ENCODE results near the gene SCMH1.
"Not testable (repeated sequence)": the region's sequence is repeated elsewhere in the genome, so short reads cannot be mapped to it uniquely, and the experiment has no call there.

The SCMH1 gene

GRCh38 chr1:41249319-41249718, 7.2 kb upstream of the SCMH1 start:
- no peak for DNase-seq (ENCODE audit: low read depth in 3 of 3)

- DNase-seq (ENCODE audit: low read depth in 3 of 3): no peak
These were observed 4.5 kb upstream of the SCMH1 start for GRCh38 chr1:41246568-41246967.

- DNase-seq (ENCODE audit: low read depth in 3 of 3): no peak
These were observed 3.6 kb upstream of the SCMH1 start for GRCh38 chr1:41245659-41246058.

- DNase-seq (ENCODE audit: low read depth in 3 of 3): no peak
These were observed 926 bp upstream of the SCMH1 start for GRCh38 chr1:41243079-41243385.

- DNase-seq (ENCODE audit: low read depth in 3 of 3): no peak
These were observed 404 bp upstream of the SCMH1 start for GRCh38 chr1:41242342-41243078.

GRCh38 chr1:41241354-41241748, 755 bp downstream of the SCMH1 start:
- peak in 2 of 3 experiments; percentile 20 to 31 for DNase-seq (ENCODE audit: low read depth in 3 of 3)

GRCh38 chr1:41240781-41241353, 1.2 kb downstream of the SCMH1 start:
- DNase-seq (ENCODE audit: low read depth in 3 of 3): no peak

GRCh38 chr1:41239988-41240610, 2.0 kb downstream of the SCMH1 start:
- DNase-seq (ENCODE audit: low read depth in 3 of 3): no peak

- DNase-seq (ENCODE audit: low read depth in 3 of 3): no peak
These were observed 3.7 kb downstream of the SCMH1 start for GRCh38 chr1:41238311-41238988.

GRCh38 chr1:41236781-41237180, 5.3 kb downstream of the SCMH1 start:
- no peak for DNase-seq (ENCODE audit: low read depth in 3 of 3)

GRCh38 chr1:41235893-41236292, 6.2 kb downstream of the SCMH1 start:
- no peak for DNase-seq (ENCODE audit: low read depth in 3 of 3)

- no peak for DNase-seq (ENCODE audit: low read depth in 3 of 3)
These were observed 8.4 kb downstream of the SCMH1 start for GRCh38 chr1:41233708-41234107.

- no peak for DNase-seq (ENCODE audit: low read depth in 3 of 3)
These were observed 9.8 kb downstream of the SCMH1 start for GRCh38 chr1:41232305-41232704.

- no peak for DNase-seq (ENCODE audit: low read depth in 3 of 3)
These were observed 11.4 kb downstream of the SCMH1 start for GRCh38 chr1:41230656-41231055.

GRCh38 chr1:41229219-41229618, 12.9 kb downstream of the SCMH1 start:
- not testable (repeated sequence) for DNase-seq (ENCODE audit: low read depth in 3 of 3)

- DNase-seq (ENCODE audit: low read depth in 3 of 3): no peak
These were observed 15.2 kb downstream of the SCMH1 start for GRCh38 chr1:41226815-41227434.

GRCh38 chr1:41225495-41225894, 16.6 kb downstream of the SCMH1 start:
- no peak for DNase-seq (ENCODE audit: low read depth in 3 of 3)

- DNase-seq (ENCODE audit: low read depth in 3 of 3): no peak
These were observed 19.6 kb downstream of the SCMH1 start for GRCh38 chr1:41222496-41222895.

GRCh38 chr1:41221995-41222394, 20.1 kb downstream of the SCMH1 start:
- no peak for DNase-seq (ENCODE audit: low read depth in 3 of 3)

- DNase-seq (ENCODE audit: low read depth in 3 of 3): no peak
These were observed 24.0 kb downstream of the SCMH1 start for GRCh38 chr1:41218152-41218551.

GRCh38 chr1:41217441-41217840, 24.7 kb downstream of the SCMH1 start:
- DNase-seq (ENCODE audit: low read depth in 3 of 3): no peak

- DNase-seq (ENCODE audit: low read depth in 3 of 3): no peak
These were observed 26.5 kb downstream of the SCMH1 start for GRCh38 chr1:41215623-41216022.
